Measurements from ENCODE around the gene SLC29A3.

DNA sequence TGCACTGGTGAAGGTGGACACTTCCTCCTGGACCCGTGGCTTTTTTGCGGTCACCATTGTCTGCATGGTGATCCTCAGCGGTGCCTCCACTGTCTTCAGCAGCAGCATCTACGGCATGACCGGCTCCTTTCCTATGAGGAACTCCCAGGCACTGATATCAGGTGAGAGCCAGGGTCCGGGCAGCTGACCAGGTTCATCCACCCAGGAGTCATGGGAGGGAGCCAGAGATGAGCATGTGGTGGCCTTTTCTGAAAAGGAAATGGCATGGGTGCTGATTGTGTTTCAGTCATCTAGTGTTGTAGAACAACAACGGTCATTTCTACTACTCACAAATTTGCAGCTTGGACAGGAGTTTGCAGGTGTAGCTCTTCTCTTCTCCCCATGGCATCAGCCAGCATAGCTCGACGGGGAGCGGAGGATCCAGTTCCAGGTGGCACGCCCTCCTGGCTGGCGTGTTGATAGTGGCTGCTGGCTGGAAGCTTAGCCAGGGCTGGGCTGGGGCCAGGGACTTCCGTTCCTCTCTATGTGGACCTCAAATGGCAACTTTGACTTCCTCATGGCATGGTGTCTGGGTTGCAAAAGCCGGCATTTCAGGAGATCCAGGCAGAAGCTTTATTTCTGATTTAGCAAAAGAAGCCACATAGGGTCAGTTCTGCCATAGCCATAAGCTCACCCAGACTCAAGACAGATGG, 32.7 kb downstream of the SLC29A3 start:
- no peak for TF ChIP-seq EP300 (IDR thresholded peaks at IDR 0.05; ENCODE audit: borderline replicate concordance)
- no peak for TF ChIP-seq YY1 (IDR thresholded peaks at IDR 0.05; ENCODE audit: low read depth)
- TF ChIP-seq, protein P1, sequence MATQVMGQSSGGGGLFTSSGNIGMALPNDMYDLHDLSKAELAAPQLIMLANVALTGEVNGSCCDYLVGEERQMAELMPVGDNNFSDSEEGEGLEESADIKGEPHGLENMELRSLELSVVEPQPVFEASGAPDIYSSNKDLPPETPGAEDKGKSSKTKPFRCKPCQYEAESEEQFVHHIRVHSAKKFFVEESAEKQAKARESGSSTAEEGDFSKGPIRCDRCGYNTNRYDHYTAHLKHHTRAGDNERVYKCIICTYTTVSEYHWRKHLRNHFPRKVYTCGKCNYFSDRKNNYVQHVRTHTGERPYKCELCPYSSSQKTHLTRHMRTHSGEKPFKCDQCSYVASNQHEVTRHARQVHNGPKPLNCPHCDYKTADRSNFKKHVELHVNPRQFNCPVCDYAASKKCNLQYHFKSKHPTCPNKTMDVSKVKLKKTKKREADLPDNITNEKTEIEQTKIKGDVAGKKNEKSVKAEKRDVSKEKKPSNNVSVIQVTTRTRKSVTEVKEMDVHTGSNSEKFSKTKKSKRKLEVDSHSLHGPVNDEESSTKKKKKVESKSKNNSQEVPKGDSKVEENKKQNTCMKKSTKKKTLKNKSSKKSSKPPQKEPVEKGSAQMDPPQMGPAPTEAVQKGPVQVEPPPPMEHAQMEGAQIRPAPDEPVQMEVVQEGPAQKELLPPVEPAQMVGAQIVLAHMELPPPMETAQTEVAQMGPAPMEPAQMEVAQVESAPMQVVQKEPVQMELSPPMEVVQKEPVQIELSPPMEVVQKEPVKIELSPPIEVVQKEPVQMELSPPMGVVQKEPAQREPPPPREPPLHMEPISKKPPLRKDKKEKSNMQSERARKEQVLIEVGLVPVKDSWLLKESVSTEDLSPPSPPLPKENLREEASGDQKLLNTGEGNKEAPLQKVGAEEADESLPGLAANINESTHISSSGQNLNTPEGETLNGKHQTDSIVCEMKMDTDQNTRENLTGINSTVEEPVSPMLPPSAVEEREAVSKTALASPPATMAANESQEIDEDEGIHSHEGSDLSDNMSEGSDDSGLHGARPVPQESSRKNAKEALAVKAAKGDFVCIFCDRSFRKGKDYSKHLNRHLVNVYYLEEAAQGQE (IDR thresholded peaks at IDR 0.05; ENCODE audit: low read depth) = no peak
- TF ChIP-seq, protein P2, sequence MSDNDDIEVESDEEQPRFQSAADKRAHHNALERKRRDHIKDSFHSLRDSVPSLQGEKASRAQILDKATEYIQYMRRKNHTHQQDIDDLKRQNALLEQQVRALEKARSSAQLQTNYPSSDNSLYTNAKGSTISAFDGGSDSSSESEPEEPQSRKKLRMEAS (IDR thresholded peaks at IDR 0.05) = no peak
- TF ChIP-seq TAF1 (IDR thresholded peaks at IDR 0.05; ENCODE audit: low read depth) = no peak
- TF ChIP-seq FOXM1 (IDR thresholded peaks at IDR 0.05; ENCODE audit: borderline replicate concordance, low read depth) = no peak
- no peak for TF ChIP-seq RAD21 (IDR thresholded peaks at IDR 0.05; ENCODE audit: low read depth)
- TF ChIP-seq EGR1 (IDR thresholded peaks at IDR 0.05) = no peak
- TF ChIP-seq, protein P3, sequence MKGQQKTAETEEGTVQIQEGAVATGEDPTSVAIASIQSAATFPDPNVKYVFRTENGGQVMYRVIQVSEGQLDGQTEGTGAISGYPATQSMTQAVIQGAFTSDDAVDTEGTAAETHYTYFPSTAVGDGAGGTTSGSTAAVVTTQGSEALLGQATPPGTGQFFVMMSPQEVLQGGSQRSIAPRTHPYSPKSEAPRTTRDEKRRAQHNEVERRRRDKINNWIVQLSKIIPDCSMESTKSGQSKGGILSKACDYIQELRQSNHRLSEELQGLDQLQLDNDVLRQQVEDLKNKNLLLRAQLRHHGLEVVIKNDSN (IDR thresholded peaks at IDR 0.05) = no peak
- no peak for TF ChIP-seq ZBTB7A (IDR thresholded peaks at IDR 0.05; ENCODE audit: low read depth)
- no peak for TF ChIP-seq CREB1 (IDR thresholded peaks at IDR 0.05; ENCODE audit: low read depth)
- TF ChIP-seq TCF12 (IDR thresholded peaks at IDR 0.05; ENCODE audit: low read depth) = no peak
- TF ChIP-seq TEAD4 (IDR thresholded peaks at IDR 0.05) = no peak
- no peak for TF ChIP-seq CEBPB (IDR thresholded peaks at IDR 0.05)

Data from Ishikawa (cell line).